ENCODE results near the gene ORAI3. TPM values are rescaled to one million over a fixed set of nuclear protein-coding genes. Genes with fewer than 3 reads are reported as not detected.

The ORAI3 gene
- polyA plus RNA-seq, 2 of the 4 experiments (the other 2 are of a cell fraction), result 10.5 to 14.1 TPM

- TF ChIP-seq SREBF2 (IDR thresholded peaks at IDR 0.05) (no peak), NR3C1 (IDR thresholded peaks at IDR 0.05) (no peak), SMC3 (IDR thresholded peaks at IDR 0.05) (no peak), TP53 (CRISPR knock-in tag; IDR thresholded peaks at IDR 0.05) (no peak), KDM5A (IDR thresholded peaks at IDR 0.05) (no peak), HDAC2 (IDR thresholded peaks at IDR 0.05) (no peak), HEYL (CRISPR knock-in tag; IDR thresholded peaks at IDR 0.05) (no peak), ZFP36 (IDR thresholded peaks at IDR 0.05; ENCODE audit: borderline replicate concordance, partially characterized antibody) (no peak)
- ChIA-PET CTCF (interaction anchor here (1.2 to 2.3 kb wide), 5 partner anchors 7 to 467 kb away, joined by 3 to 11 read pairs (median 5); no protein-coding TSS in a partner anchor), POLR2A (no interaction called here)
- Histone ChIP-seq H3K4me1 (no peaks in the 10 kb centered on the region), H3K4me3 (no peak overlapping the region), H3K27ac (no peak overlapping the region), H3K9me3 (no peaks in the 10 kb centered on the region), H3K4me2 (no peak overlapping the region)
- FAIRE-seq (no peak), DNase-seq (ENCODE audit: low read depth in 1 of 2, low spot score in 1 of 2) (no peak), ATAC-seq (no peak)
- 94% methylated on average over 4 of the region's 4 CpGs for WGBS (ENCODE audit: missing lambda C conversion rate)
Measured at GRCh38 chr16:30976486-30976885, 27.6 kb downstream of the ORAI3 start.

- H3K27ac ChIP-seq, result no peak overlapping the region
- DNase-seq (ENCODE audit: low read depth in 1 of 2, low spot score in 1 of 2) (peak in 1 of 2 experiments; percentile 52), FAIRE-seq (no peak), ATAC-seq (peak; percentile 26 to 64; a peak in 3 of 6 replicates)
- no peak for TF ChIP-seq MYC (IDR thresholded peaks at IDR 0.05; ENCODE audit: borderline replicate concordance, low read length)
- TF ChIP-seq, protein P1, sequence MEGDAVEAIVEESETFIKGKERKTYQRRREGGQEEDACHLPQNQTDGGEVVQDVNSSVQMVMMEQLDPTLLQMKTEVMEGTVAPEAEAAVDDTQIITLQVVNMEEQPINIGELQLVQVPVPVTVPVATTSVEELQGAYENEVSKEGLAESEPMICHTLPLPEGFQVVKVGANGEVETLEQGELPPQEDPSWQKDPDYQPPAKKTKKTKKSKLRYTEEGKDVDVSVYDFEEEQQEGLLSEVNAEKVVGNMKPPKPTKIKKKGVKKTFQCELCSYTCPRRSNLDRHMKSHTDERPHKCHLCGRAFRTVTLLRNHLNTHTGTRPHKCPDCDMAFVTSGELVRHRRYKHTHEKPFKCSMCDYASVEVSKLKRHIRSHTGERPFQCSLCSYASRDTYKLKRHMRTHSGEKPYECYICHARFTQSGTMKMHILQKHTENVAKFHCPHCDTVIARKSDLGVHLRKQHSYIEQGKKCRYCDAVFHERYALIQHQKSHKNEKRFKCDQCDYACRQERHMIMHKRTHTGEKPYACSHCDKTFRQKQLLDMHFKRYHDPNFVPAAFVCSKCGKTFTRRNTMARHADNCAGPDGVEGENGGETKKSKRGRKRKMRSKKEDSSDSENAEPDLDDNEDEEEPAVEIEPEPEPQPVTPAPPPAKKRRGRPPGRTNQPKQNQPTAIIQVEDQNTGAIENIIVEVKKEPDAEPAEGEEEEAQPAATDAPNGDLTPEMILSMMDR (IDR thresholded peaks at IDR 0.05), result peak; percentile 14; the same call in 1 of the 3 replicates
- CTCF ChIA-PET, result interaction anchor here (0.6 to 2.3 kb wide), 12 partner anchors 8 to 478 kb away, joined by 3 to 11 read pairs (median 4); no protein-coding TSS in a partner anchor
- H3K4me1 ChIP-seq, result no peaks in the 10 kb centered on the region
- no peak overlapping the region for H3K4me2 ChIP-seq
- WGBS (ENCODE audit: missing lambda C conversion rate), result 81% methylated on average over 17 of the region's 17 CpGs
- H3K9me3 ChIP-seq, result no peaks in the 10 kb centered on the region
- no peak overlapping the region for H3K4me3 ChIP-seq
- POLR2A ChIA-PET, result interaction anchor here (0.6 to 1.2 kb wide), 2 partner anchors 67 to 165 kb away, joined by 3 to 5 read pairs; no protein-coding TSS in a partner anchor
Measured at GRCh38 chr16:30977502-30977901, 28.6 kb downstream of the ORAI3 start.

DNA sequence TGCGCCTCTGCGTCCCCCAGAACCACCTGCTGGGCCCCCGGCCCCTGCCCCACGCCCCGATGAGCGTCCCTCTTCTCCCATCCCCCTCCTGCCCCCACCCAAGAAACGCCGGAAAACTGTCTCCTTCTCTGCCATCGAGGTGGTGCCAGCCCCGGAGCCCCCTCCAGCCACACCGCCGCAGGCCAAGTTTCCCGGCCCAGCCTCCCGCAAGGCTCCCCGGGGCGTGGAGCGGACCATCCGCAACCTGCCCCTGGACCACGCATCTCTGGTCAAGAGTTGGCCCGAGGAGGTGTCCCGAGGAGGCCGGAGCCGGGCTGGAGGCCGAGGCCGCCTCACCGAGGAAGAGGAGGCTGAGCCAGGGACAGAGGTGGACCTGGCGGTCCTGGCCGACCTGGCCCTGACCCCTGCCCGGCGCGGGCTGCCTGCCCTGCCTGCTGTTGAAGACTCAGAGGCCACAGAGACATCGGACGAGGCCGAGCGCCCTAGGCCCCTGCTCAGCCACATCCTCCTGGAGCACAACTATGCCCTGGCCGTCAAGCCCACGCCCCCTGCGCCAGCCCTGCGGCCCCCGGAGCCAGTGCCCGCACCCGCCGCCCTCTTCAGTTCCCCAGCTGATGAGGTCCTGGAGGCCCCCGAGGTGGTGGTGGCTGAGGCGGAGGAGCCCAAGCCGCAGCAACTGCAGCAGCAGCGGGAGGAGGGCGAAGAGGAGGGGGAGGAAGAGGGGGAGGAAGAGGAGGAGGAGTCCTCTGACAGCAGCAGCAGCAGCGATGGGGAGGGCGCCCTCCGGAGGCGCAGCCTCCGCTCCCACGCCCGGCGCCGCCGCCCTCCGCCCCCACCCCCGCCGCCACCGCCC, 30.5 kb downstream of the ORAI3 start:
- Histone ChIP-seq H3K9me3 (no peaks in the 10 kb centered on the region), H3K4me3 (no peak overlapping the region), H3K4me1 (no peaks in the 10 kb centered on the region), H3K27ac (no peak overlapping the region), H3K4me2 (no peak overlapping the region)
- ATAC-seq (no peak), DNase-seq (ENCODE audit: low read depth in 1 of 2, low spot score in 1 of 2) (no peak), FAIRE-seq (no peak)
- no peak for TF ChIP-seq HOXB5 (CRISPR knock-in tag; IDR thresholded peaks at IDR 0.05)
- TF ChIP-seq ZSCAN20 (CRISPR knock-in tag; IDR thresholded peaks at IDR 0.05), result no peak
- TF ChIP-seq RAD21 (conservative IDR thresholded peaks at IDR 0.05 in 1 of 2, IDR thresholded peaks at IDR 0.05 in 1 of 2), result no peak
- no peak for TF ChIP-seq FOSB (CRISPR knock-in tag; IDR thresholded peaks at IDR 0.05)
- no peak for TF ChIP-seq NFE2L2 (conservative IDR thresholded peaks at IDR 0.05; ENCODE audit: low read length)
- no peak for TF ChIP-seq JUNB (IDR thresholded peaks at IDR 0.05)
- TF ChIP-seq, protein P2, sequence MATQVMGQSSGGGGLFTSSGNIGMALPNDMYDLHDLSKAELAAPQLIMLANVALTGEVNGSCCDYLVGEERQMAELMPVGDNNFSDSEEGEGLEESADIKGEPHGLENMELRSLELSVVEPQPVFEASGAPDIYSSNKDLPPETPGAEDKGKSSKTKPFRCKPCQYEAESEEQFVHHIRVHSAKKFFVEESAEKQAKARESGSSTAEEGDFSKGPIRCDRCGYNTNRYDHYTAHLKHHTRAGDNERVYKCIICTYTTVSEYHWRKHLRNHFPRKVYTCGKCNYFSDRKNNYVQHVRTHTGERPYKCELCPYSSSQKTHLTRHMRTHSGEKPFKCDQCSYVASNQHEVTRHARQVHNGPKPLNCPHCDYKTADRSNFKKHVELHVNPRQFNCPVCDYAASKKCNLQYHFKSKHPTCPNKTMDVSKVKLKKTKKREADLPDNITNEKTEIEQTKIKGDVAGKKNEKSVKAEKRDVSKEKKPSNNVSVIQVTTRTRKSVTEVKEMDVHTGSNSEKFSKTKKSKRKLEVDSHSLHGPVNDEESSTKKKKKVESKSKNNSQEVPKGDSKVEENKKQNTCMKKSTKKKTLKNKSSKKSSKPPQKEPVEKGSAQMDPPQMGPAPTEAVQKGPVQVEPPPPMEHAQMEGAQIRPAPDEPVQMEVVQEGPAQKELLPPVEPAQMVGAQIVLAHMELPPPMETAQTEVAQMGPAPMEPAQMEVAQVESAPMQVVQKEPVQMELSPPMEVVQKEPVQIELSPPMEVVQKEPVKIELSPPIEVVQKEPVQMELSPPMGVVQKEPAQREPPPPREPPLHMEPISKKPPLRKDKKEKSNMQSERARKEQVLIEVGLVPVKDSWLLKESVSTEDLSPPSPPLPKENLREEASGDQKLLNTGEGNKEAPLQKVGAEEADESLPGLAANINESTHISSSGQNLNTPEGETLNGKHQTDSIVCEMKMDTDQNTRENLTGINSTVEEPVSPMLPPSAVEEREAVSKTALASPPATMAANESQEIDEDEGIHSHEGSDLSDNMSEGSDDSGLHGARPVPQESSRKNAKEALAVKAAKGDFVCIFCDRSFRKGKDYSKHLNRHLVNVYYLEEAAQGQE (IDR thresholded peaks at IDR 0.05), result no peak
- TF ChIP-seq MYC (IDR thresholded peaks at IDR 0.05; ENCODE audit: borderline replicate concordance, low read length), result no peak
- no peak for TF ChIP-seq CBX8 (IDR thresholded peaks at IDR 0.05)
- no peak for TF ChIP-seq KDM5A (IDR thresholded peaks at IDR 0.05)
- TF ChIP-seq PHF8 (IDR thresholded peaks at IDR 0.05; ENCODE audit: borderline replicate concordance, low read depth), result no peak
- TF ChIP-seq PBX3 (IDR thresholded peaks at IDR 0.05), result no peak
- TF ChIP-seq ZNF302 (CRISPR knock-in tag; IDR thresholded peaks at IDR 0.05), result no peak
- no peak for TF ChIP-seq MAZ (IDR thresholded peaks at IDR 0.05; ENCODE audit: borderline replicate concordance, low read depth, low read length)
- no peak for TF ChIP-seq ZC3H11A (IDR thresholded peaks at IDR 0.05)
- TF ChIP-seq RFX5 (IDR thresholded peaks at IDR 0.05), result no peak
- no peak for TF ChIP-seq CHD4 (IDR thresholded peaks at IDR 0.05; ENCODE audit: borderline replicate concordance)
- TF ChIP-seq FOSL2 (IDR thresholded peaks at IDR 0.05), result no peak
- no peak for TF ChIP-seq FOSL2 (CRISPR knock-in tag; IDR thresholded peaks at IDR 0.05)
- TF ChIP-seq CEBPB (IDR thresholded peaks at IDR 0.05), result no peak
- no peak for TF ChIP-seq EHMT2 (IDR thresholded peaks at IDR 0.05; ENCODE audit: low read depth)
- WGBS (ENCODE audit: missing lambda C conversion rate), result 93% methylated on average over 33 of the region's 62 CpGs
- ChIA-PET CTCF (no interaction called here), POLR2A (no interaction called here)
